SW 1271 (cell line): Measurements from ENCODE around the gene BANF2.

Source experiments
- DNase-seq, 2 experiments: peaks; one replicate each; lab custom pipeline; 2025; lab: John Stamatoyannopoulos, UW

BANF2 gene

GRCh38 chr20:17735959-17736621, 36.3 kb downstream of the BANF2 start:
- no peak for DNase-seq

GRCh38 chr20:17738154-17738553, 38.4 kb downstream of the BANF2 start:
- DNase-seq: no peak

- DNase-seq: no peak
Observed at GRCh38 chr20:17741220-17741619, 41.5 kb downstream of the BANF2 start.

- DNase-seq: no peak
Observed at GRCh38 chr20:17742731-17743130, 43.0 kb downstream of the BANF2 start.

- no peak for DNase-seq
Observed at GRCh38 chr20:17743677-17744076, 43.9 kb downstream of the BANF2 start.

- DNase-seq: peak; percentile 55 to 85
Observed at GRCh38 chr20:17747431-17747846, 47.7 kb downstream of the BANF2 start.

GRCh38 chr20:17748279-17748678, 48.5 kb downstream of the BANF2 start:
- DNase-seq: no peak

GRCh38 chr20:17749626-17749977, 49.8 kb downstream of the BANF2 start:
- no peak for DNase-seq

- no peak for DNase-seq
Observed at GRCh38 chr20:17749978-17750721, 50.4 kb downstream of the BANF2 start.

- no peak for DNase-seq
Observed at GRCh38 chr20:17750722-17751045, 50.9 kb downstream of the BANF2 start.

- no peak for DNase-seq
Observed at GRCh38 chr20:17751640-17752039, 51.9 kb downstream of the BANF2 start.

GRCh38 chr20:17752459-17752858, 52.7 kb downstream of the BANF2 start:
- DNase-seq: no peak

- no peak for DNase-seq
Observed at GRCh38 chr20:17753516-17753915, 53.8 kb downstream of the BANF2 start.

- DNase-seq: no peak
Observed at GRCh38 chr20:17756529-17756928, 56.8 kb downstream of the BANF2 start.

GRCh38 chr20:17757496-17757895, 57.7 kb downstream of the BANF2 start:
- no peak for DNase-seq

- no peak for DNase-seq
Observed at GRCh38 chr20:17758010-17758409, 58.2 kb downstream of the BANF2 start.

GRCh38 chr20:17758512-17758911, 58.7 kb downstream of the BANF2 start:
- no peak for DNase-seq

GRCh38 chr20:17759449-17759848, 59.7 kb downstream of the BANF2 start:
- no peak for DNase-seq

- DNase-seq: no peak
Observed at GRCh38 chr20:17761604-17762003, 61.8 kb downstream of the BANF2 start.

- DNase-seq: no peak
Observed at GRCh38 chr20:17762243-17762872, 62.6 kb downstream of the BANF2 start.

- no peak for DNase-seq
Observed at GRCh38 chr20:17762873-17763557, 63.2 kb downstream of the BANF2 start.

- DNase-seq: no peak
Observed at GRCh38 chr20:17765017-17765416, 65.3 kb downstream of the BANF2 start.

- no peak for DNase-seq
Observed at GRCh38 chr20:17765584-17765983, 65.8 kb downstream of the BANF2 start.
